ENCODE measurements around the gene MAP4K3. TPM values are rescaled to one million over a fixed set of nuclear protein-coding genes. Genes with fewer than 3 reads are reported as not detected.

MAP4K3 gene
- 81.1 and 97.4 TPM in 2 replicates for total RNA-seq (2014; rRNA removed)
- Bru-seq, nascent RNA: percentile 98 among the genes with signal in this experiment
- percentile 87 among the genes with signal in this experiment for BruChase-seq, experiment 1, labeled RNA remaining after a 6-hour chase
- BruChase-seq, experiment 2, labeled RNA remaining after a 2-hour chase: percentile 95 among the genes with signal in this experiment
- long read RNA-seq, full-length matches to known transcripts: 198 of 308 reads
- long read RNA-seq, partial matches to known transcripts: 53 of 308 reads
- long read RNA-seq, other reads (novel, unspliced or antisense): 57 of 308 reads

DNA sequence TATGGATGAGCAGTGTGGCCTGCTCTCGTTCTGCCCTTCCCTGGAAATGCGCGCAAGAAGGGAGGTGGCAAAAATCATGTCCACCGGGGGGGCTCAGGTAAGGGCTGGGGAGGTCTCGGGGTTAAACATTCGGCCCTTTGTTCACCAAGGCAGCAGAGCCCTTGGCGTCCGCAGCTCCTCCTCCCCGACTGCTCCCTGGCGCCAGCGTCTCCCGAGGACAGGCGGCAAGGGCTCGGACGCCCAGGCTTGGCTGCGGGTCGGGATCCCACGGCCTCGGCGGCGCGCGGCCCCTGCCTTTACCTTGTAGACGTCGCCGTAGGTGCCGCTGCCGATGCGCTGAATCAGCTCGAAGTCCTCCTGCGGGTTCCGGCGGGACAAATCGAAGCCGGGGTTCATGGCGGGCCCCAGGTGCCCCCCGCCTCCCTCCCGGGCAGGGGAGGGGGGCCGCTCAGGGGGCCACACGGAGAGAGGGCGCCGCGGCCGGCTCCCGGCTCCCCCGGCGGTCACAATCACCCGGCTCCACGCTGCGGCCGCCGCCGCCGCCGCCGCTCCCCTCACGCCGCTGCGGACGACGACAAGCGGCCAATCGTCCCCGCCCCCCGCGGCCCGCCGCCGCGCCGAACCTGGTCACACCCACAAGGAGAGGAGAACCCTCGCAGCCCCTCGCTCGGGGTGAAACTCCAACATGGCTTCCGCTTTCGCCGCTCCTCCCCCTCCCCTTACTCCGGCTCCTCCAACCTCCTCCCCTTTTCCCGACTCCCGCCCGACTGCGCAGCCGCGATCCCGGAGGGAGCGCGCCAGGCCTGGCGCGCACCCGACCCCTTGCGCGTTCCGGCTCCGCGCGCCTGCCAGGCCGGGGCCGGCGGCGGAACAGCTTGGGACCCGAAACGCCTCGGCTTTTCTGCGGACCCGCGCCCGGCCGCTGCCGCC is at the start of gene MAP4K3:
TSS of gene MAP4K3 (minus strand) at position 694 of the 930 bp plus-strand sequence. CDS start at position 396, 298 bp downstream.
- intact Hi-C loops (cut with micrococcal nuclease): loop anchor here (1.0 to 10.0 kb wide), 5 partner anchors 50 to 208 kb away; no protein-coding TSS in a partner anchor
- peaks cover 84% of the 10 kb centered on the region for H3K79me2 ChIP-seq (ENCODE audit: low read length)
- CTCF ChIA-PET: no interaction called here

DNA sequence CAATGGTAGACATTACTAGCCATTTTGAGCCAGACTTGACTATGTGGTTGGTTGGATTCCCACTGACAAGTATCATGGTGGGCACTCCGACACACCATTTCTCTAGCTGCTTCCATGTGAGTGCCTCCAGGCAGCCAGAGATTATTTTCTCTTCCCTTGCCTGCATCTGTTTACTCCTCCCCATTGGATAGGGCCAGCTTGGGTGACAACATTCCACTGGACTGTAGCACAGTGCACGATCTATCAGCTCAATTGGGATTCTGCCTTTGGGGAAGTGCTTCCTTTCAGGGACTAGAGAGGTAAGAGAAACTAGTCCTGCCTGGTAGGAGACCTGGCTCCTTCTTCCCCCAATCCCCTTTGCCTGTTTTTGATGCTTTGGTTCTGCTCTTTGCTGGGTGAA is 49.0 kb upstream of the MAP4K3 start:
- no peak overlapping the region for H3K27ac ChIP-seq (ENCODE audit: low read length)
- no peak overlapping the region for H3K9ac ChIP-seq (ENCODE audit: low read length)
- no peaks in the 10 kb centered on the region for H3K36me3 ChIP-seq (ENCODE audit: low read depth, low read length)
- H2AFZ ChIP-seq (ENCODE audit: low read length): no peak overlapping the region
- TF ChIP-seq EZH2phosphoT487 (IDR thresholded peaks at IDR 0.05; ENCODE audit: borderline replicate concordance, low read length) (no peak), EZH2 (IDR thresholded peaks at IDR 0.05; ENCODE audit: low read length, unreplicated experiment) (no peak)
- TF ChIP-seq, protein P1, sequence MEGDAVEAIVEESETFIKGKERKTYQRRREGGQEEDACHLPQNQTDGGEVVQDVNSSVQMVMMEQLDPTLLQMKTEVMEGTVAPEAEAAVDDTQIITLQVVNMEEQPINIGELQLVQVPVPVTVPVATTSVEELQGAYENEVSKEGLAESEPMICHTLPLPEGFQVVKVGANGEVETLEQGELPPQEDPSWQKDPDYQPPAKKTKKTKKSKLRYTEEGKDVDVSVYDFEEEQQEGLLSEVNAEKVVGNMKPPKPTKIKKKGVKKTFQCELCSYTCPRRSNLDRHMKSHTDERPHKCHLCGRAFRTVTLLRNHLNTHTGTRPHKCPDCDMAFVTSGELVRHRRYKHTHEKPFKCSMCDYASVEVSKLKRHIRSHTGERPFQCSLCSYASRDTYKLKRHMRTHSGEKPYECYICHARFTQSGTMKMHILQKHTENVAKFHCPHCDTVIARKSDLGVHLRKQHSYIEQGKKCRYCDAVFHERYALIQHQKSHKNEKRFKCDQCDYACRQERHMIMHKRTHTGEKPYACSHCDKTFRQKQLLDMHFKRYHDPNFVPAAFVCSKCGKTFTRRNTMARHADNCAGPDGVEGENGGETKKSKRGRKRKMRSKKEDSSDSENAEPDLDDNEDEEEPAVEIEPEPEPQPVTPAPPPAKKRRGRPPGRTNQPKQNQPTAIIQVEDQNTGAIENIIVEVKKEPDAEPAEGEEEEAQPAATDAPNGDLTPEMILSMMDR (conservative IDR thresholded peaks at IDR 0.05; ENCODE audit: low read depth, low read length): no peak
- ATAC-seq (no peak), DNase-seq (no peak)
- no peak overlapping the region for H3K4me3 ChIP-seq (ENCODE audit: low read length)
- H3K79me2 ChIP-seq (ENCODE audit: low read length): no peaks in the 10 kb centered on the region
- no peaks in the 10 kb centered on the region for H3K9me3 ChIP-seq (ENCODE audit: low read length)
- H3K27me3 ChIP-seq (ENCODE audit: low read length): no peaks in the 10 kb centered on the region
- intact Hi-C loops (cut with micrococcal nuclease): no loop called here
- no peak overlapping the region for H3K4me2 ChIP-seq (ENCODE audit: low read length)
- H3K4me1 ChIP-seq (ENCODE audit: insufficient read depth, low read length): peaks cover 49% of the 10 kb centered on the region
- H3K9me2 ChIP-seq (replicated peaks; ENCODE audit: low read length): no peaks in the 10 kb centered on the region
- ChIA-PET CTCF (no interaction called here), POLR2A (ENCODE audit: unreplicated experiment) (no interaction called here)
- no peaks in the 10 kb centered on the region for H3F3A ChIP-seq (ENCODE audit: low read length, unreplicated experiment)
- H4K20me1 ChIP-seq (ENCODE audit: low read length): no peaks in the 10 kb centered on the region
- no TSS peak for BruUV-seq (replicated peaks)

More for the DNA sequence above, at the start of gene MAP4K3:
- peak within 1 kb of the TSS; percentile 60 for H2AFZ ChIP-seq (ENCODE audit: low read length)
- peak within 1 kb of the TSS; percentile 87 for H3K27ac ChIP-seq (ENCODE audit: low read length)
- H3F3A ChIP-seq (ENCODE audit: low read length, unreplicated experiment): no peaks in the 10 kb centered on the region
- POLR2A ChIA-PET (ENCODE audit: unreplicated experiment): interaction anchor here (0.5 to 1.3 kb wide), 6 partner anchors 55 to 281 kb away, joined by 3 to 13 read pairs (median 3); no protein-coding TSS in a partner anchor
- no peaks in the 10 kb centered on the region for H3K27me3 ChIP-seq (ENCODE audit: low read length)
- H3K9me3 ChIP-seq (ENCODE audit: low read length): no peaks in the 10 kb centered on the region
- peak within 1 kb of the TSS; percentile 92 for H3K4me3 ChIP-seq (ENCODE audit: low read length)
- H3K4me2 ChIP-seq (ENCODE audit: low read length): peak within 1 kb of the TSS; percentile 97
- peaks cover 61% of the 10 kb centered on the region for H3K4me1 ChIP-seq (ENCODE audit: insufficient read depth, low read length)
- H4K20me1 ChIP-seq (ENCODE audit: low read length): peaks cover 44% of the 10 kb centered on the region
- H3K9me2 ChIP-seq (replicated peaks; ENCODE audit: low read length): no peaks in the 10 kb centered on the region
- DNase-seq (peak; percentile 96), ATAC-seq (peak; percentile 73)
- no TSS peak for BruUV-seq (replicated peaks)
- H3K36me3 ChIP-seq (ENCODE audit: low read depth, low read length): no peaks in the 10 kb centered on the region
- no peak for TF ChIP-seq EZH2phosphoT487 (IDR thresholded peaks at IDR 0.05; ENCODE audit: borderline replicate concordance, low read length)
- TF ChIP-seq, protein P1 (conservative IDR thresholded peaks at IDR 0.05; ENCODE audit: low read depth, low read length): no peak
- TF ChIP-seq EZH2 (IDR thresholded peaks at IDR 0.05; ENCODE audit: low read length, unreplicated experiment): no peak
- peak within 1 kb of the TSS; percentile 94 for H3K9ac ChIP-seq (ENCODE audit: low read length)

Measured in PC-3 (cell line).